NCI-H2081 (cell line): ENCODE results near the gene GNAI2.
"Not testable (repeated sequence)": the region's sequence is repeated elsewhere in the genome, so short reads cannot be mapped to it uniquely, and the experiment has no call there.

Source experiments
- DNase-seq, 2 experiments: peaks; one replicate each; lab custom pipeline; 2025; lab: John Stamatoyannopoulos, UW

The GNAI2 gene

DNA sequence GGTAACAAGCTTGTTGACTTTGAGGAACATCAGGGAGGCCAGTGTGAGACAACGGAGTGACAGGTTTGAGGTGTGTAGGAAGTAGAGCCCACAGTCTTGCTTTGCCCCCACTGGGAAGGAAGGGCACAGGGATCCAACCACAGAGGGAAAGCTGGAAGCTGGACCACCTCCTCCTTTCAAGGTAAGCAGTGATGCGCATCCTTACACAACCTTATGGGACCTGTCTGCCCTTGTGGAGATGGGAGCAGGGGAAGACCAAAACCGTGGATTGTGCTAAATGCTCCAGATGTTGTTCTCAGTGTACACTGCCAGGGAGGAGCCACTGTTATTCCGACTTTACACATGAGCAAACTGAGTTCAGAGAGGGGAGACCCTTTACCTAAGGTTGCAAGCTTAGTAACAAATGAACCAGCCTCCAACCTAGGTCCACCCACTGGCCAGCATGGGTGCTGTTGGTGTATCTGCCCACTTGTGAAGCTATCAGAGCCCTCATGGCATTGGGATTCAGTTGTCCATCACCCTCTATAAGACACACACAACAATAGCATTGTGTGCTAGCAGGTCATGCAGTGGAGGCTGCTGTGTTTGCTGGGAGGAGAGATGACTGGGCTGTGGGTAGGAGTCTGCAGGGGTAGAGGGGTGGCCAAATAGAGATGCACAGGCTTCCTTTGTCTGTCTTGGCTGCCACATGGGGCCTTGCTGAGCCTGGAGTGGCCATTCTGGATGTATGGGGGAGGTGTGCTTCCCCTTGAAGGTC lies 42.3 kb downstream of the GNAI2 start:
- DNase-seq, result no peak

DNA sequence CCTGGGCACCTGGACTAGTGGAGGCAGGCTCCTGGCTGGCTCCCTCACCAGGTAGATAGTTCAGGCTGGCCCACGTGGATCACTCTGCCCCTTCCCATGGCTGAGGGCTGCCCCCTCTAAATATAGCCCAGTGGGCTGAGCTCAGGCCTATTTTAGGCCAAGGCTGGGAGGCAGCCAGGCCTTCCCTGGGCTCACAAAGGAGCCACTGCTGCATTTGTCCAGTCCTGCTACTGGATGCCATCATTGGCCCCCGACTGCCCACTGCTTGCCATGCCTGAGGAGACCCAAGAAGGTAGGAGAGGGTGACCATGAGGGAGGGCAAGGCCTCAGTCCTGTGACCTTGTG lies 42.8 kb downstream of the GNAI2 start, which contains the start of gene LSMEM2:
LSMEM2 (plus strand) TSS at position 208 of the 345 bp plus-strand sequence; CDS start at position 235, 27 bp downstream.
- DNase-seq, result no peak

DNA sequence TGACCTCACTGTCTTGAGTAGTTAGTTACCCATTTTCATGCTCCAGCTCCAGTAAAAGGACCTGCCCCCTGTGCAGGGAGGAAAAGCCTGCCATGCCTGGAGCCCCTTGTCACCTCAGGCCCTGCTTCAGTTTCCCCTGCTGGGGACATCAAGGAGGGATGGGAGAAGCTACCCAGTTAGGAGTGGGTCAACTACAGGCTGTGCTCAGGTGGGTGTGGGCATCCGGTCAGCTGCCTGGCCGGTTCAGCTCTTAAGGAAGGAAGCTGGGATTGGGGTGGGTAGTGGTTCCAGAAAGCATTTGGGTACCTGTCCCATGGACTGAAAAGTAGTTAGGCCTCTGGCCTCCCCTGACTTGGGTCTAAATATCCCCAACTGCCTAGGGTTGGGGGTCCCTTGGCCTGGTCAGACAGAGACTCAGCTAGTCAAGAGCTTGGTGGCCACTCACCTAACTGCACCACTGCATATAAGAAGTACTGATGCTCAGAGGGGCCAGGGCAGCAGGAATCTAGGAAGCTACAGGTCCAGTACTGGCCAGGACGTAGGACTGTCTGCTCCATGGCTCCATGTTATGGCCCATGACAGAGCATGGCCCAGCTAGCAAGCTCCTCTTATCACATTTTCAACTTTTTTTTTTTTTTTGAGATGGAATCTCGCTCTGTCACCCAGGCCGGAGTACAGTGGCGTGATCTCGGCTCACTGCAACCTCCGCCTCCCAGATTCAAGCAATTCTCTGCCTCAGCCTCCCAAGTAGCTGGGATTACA lies 43.4 kb downstream of the GNAI2 start:
- DNase-seq, result no peak

DNA sequence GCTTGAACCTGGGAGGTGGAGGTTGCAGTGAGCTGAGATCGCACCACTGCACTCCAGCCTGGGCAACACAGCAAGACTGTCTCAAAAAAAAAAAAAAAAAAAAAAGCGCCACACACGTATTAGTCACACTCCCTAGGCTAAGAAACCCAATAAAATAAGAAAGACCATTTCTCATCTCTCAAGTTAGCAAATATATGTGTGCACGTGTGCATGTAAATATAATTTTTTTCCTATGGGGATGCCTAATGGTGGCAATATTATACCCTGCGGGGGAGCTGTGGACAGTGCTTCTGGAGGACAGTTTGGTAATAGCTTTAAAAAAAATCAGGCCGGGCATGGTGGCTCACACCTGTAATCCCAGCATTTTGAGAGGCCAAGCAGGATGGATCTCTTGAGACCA lies 48.1 kb downstream of the GNAI2 start:
- DNase-seq, result not testable (repeated sequence)

DNA sequence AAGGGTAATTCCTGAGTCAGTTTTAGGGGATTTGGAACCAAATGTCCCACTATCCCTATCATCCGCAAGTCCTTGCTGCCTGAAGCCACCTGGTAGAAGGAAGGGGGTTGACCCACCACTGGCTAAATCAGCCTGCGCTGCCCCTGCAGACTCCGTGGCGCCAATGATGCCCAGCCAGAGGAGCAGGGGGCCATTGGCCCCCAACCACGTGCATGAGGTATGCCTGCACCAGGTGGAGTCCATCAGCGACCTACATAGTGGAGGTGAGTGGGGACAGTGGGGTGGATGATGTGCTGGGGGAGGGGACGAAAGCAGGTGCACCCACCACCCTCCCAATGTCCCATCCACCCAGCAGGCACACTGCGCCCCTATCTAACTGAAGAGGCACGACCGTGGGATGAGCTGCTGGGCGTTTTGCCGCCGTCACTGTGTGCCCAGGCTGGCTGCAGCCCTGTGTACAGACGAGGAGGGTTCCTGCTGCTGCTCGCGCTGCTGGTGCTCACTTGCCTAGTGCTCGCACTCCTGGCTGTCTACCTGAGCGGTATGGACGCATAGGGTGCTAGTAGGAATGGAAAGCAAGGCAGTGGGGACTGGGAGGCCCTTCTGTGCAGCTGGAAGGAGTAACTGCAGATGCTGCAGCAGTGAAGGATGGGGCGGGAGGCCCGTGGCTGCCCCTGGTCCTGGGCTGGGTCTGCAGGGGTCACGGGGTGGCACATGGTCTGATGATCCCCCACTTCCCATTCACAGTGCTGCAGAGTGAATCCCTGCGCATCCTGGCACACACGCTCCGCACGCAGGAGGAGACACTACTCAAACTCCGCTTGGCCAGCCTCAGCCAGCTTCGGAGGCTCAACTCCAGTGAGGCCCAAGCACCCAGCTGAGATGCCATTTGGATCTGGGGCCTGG lies 50.6 kb downstream of the GNAI2 start:
- DNase-seq, result no peak

DNA sequence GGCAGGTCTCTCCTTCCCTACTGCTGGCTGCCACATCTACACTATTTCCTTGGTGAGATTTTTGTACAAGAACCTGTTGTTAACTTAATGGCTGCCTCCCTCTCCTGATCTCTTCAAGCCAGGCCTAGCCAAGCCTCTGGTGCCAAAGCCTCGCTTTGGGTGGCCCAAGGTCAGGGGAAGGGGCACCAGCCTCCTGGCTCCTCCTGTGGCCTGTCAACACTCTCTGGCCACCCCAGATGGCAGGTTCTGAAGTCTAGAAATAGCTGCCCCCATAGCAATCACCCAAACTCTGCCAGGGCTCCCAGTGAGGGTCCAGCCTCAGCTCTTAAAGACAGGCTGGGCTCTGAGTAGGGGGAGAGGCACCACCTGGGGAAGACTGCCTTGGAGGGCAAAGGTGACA lies 51.3 kb downstream of the GNAI2 start:
- DNase-seq, result no peak

DNA sequence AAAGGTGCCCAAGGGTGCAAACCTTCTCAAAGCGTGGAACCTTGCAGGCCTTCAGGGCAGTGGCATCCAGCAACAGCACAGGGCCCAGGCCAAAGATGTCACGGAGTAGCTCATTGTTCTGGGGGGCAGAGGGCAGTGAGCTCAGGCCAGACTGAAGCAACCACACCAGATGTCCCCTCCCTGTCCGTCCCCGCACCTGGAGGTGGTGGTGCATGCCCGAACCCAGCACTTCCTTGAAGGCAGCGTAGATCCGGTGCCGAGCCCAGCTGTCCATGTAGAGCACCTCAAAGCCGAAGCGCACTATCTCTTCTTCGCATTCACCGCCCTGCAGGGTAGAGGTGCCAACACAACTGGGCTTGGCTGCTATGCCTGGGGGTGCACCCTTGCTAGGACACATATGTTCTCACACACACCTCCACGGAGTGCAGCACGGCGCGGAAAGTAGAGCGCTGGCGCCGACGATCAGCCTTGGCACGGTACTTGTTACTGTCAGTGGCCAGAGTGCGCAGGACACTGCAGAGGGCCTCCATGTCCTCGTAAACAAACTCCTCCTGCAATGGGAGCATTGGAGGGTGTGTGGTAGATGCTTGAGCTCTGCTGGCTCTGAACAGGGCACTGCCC lies 52.5 kb downstream of the GNAI2 start:
- DNase-seq, result no peak

DNA sequence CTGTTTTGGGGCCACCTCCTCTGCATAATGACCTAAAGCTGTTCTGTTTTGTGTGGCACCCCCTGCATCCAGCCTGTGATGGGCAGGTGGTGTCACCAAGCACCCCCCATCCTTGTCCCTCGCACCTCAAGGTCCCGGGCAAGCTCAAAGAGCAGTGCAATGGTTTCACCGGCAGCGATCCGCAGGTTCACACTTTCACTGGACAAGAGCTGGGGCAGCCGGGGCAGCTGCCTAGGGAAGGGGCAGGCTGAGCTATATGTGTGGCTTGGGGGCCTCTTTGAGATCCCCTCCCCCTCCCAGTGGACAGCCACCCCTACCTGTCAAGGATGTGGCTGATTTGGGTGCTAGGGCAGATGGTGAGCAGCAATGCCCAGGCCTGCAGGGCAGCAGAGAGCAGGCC lies 53.1 kb downstream of the GNAI2 start:
- DNase-seq, result no peak

DNA sequence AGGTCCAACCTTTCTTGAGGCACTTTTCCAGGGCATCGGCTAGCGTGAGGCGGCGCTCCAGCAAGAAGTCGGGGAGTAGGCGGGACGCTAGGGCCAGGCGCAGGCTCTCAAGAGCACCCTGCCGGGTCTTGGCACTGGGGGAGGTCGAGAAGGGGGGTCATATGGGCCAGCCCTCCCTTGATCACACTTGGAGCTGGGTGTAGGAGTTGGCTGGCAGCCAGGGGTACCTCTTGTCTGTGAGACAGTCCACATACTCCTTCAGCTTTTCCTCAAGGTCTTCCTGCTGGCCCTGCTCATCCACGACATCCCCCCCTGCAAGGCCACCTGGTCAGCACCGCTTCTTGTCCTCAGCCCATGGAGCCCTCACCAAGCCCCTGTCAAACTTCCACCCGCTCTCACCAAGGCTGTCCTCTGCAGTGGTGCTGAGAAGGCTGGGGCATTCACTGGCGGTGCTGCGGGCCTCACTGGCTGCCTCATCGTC lies 54.2 kb downstream of the GNAI2 start:
- DNase-seq, result no peak

DNA sequence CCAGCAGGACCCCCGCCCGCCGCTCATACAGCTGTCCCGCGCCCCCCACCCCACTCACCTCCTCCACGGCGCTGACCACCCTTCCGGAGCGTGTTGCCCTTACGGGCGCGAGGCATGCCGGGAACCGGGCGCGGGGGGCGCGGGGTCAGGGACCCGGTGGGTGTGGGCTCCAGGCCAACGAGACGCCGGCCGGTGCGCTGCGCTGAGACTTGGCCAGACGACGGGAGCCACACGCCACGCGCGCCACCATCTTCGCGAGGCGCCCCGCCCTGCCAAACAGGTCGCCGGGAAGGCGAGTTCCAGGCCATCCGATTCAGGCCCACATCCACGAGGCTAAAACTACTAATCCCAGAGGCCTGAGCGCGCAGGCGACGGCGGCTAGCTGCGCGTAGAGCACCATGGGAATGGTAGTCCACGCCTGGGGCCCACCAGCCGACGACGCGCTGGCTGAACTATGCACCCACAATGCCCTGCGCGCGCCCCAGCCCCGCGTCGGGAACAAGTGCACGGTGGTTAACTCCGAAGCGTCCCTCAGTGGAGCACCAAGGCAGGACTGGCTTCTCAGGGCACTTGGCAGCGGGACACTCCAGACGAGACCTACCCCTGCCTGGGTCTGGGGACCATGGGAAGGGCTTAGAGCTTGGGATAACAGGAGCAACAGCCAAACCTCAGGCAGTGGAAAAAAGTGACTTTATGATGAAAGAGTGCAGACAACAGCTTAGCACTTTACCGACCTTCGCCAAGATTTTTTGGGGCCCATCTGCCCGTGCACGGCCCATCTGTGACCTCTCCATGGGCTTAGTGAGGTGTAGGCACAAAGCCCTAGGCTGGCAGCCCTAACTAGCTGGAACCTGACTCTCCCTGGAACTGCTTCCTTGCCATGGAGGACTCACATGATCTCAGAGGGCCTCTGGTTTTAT lies 56.4 kb downstream of the GNAI2 start, which contains the start of gene IFRD2:
IFRD2 (minus strand) TSS at position 271 of the 920 bp plus-strand sequence; CDS start at position 116, 155 bp downstream.
- DNase-seq, result peak; percentile 93 to 96

DNA sequence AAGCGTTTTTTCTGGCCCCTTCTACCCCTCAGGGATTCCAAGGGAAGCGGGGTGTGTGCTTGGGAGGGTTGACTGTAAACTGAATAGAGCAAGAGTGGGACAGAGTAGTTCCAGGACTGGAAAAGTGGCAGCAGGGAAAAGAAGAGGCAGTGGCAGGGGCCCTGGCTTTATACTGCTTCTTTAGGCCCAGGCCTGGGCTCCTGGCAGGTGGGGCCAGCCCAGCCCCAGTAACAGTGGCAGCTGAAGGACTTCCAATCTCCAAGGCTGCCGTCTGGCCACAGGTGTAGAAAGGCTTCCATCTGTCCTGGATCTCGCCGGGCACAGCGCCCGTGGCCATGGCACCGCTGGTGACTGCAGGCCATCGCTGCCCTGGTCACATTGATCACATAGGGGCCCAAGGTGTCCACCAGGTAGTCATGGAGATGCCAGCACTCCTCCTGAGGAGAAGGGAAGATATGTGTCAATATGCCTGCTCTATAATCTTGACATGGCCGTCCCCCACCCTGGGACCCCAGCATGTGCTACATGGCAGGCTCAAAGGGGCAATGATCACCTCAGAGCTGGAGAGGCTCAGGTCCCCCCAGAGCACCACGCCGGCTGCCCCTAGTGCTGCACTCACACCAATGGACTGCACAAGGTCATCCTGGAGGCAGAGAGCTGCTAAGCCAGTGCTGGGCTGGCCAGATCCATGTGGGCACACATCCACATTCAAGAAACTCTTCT lies 57.2 kb downstream of the GNAI2 start:
- no peak for DNase-seq

DNA sequence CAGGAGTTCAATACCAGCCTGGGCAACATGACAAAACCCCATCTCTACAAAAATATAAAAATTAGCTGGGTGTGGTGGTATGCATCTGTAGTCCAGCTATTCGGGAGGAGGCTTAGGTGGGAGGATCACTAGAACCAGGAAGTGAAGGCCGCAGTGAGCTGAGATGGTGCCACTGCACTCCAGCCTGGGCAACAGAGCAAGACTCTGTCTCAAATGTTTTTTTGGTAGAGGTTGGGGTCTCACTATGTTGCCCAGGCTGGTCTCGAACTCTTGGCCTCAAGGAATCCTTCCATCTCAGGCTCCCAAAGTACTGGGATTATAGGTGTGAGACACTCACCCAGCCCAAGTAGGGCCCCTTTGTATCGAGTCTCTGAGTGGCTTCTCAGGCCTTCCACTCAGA lies 58.1 kb downstream of the GNAI2 start:
- DNase-seq, result no peak

DNA sequence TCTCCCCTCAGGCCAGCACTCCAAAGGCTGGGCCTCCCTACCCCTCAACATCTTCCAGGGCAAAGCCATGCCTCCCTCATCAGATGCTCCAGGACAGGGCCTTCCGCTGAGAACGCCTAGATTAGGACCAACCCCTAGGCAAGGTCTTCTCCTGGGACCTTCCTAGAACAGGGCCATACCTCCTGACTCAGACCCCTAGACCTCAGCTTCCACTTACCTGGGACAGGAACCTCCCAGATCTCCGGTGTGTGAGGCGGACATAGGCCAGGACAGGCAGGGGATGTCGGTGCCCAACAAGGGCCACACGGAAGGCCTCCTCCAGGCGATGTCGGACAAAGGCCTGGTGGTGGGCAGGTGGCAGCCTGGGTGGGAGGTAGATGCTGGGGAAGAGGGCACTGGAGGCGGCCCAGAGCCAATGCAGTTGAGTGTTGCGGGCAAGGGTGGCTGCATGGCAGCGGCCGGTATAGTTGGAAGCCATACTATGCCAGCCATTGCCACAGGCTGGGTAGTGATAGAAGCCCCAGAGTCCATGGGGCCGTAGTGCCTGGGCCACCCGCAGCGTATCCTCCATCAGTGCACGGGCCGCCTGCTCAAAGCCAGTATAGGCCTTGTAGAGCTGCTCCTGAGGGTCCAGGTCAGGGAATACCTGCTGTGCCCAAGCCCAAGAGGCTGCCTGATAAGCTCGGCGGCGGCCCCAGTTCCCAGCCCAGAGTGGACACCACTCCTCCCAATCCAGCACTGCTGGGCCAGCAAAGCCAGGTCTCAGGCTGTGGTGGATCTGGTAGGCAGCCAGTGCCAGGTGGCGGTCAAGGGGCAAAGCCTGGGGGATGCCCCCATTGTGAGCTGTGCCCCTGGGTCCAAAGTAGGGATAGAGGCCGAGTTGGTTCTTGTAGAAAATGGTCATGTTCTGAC lies 58.7 kb downstream of the GNAI2 start:
- DNase-seq, result no peak

DNA sequence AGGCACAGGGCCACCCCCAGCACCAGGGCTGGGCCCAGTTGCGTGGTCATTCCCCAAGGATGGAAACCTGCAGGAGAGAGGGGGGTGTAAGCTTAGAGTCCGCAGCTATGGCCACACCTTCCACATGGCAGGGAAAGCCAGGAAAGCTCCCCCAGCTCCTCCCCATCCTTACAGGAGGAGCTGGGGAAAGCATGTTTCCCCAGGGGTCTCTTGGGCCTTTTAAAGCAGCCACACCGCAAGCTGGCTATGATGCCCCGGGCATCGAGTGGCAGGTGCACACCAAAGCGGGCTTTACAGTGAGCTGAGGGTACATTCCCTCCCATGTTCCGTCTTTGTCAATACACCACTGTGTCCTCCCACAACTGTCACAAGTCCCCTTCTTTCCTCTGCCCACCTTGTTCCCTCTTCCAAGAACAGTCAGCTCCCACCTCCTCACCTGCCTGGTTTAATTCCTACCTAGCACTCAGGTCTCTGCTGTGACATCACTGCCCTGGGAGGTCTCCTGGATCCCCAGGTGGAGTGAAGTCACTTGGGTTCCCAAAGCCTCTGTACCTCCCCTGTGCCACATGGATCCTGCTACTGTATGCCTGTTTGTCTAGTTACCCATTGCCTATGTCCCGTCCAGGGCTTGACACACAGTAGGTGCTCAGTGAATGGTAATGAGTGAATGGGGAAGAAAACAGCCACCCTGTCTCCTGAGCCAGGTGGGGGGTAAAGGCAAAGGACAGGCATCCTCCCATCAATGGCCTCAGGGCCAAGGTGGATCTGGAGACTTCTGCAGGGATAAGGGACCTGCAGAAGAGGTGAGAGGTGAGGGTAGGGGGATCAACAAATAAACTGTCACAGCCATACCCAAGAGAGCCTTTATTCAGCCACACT lies 59.8 kb downstream of the GNAI2 start:
- no peak for DNase-seq

DNA sequence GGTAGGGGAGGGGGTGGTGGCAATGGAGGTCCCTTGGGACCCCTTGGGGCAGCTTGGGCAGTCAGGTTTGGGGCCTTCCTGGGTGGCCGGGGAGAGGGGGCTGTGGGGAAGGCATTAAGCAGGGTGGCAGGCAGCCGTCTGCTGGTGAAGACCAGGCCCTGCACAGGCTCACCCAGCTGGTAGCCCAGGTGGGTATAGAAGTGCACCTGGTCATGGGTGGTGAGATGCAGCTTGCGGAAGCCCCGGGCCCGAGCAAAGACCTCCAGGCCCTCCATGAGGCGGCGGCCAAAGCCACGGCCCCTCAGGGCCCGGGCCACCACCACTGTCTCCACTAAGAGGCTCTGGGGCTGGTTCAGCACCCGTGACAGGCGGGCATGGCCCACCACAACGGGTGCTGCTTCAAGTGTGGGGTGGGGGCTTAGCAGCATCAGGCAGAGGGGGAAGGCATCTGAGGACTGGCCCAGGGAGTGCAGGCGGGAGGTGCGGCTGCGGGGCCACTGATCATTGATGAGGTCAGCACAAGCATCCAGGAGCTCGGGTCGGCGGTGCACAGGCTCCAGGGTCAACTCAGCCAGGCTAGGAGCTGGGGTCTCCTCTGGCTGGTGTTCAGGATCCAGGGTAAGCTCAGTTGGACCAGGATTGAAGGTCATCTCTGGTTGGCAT lies 60.8 kb downstream of the GNAI2 start:
- no peak for DNase-seq

DNA sequence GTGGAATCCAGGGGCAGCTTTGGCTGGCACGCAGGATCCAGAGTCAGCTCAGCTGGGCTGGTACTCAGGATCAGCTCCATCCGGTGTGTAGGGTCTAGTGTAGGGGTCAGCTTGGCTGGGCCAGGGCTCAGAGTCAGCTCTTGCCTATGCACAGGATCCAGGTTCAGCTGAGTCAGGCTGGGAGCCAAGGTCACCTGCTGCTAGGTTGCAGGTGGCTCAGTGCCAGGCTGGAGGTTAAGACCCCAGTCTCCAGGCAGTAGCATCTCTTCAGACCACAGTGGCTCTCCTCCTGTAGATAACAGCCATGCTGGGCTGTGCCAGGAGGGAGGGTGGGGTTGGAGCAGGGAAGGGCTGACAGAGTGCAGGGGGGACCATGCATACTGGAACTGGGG lies 61.4 kb downstream of the GNAI2 start:
- no peak for DNase-seq
